IPS DF 4.7 (cell line): ENCODE data around the gene SALL3.
"Not testable (repeated sequence)": the region's sequence is repeated elsewhere in the genome, so short reads cannot be mapped to it uniquely, and the experiment has no call there.

Experiments
- DNase-seq: peaks from one replicate; pipeline ENCODE4 v3.0.0-alpha.2; 2013; ENCODE audit warnings: low spot score; ENCODE audit errors: extremely low read depth

Gene SALL3

DNA sequence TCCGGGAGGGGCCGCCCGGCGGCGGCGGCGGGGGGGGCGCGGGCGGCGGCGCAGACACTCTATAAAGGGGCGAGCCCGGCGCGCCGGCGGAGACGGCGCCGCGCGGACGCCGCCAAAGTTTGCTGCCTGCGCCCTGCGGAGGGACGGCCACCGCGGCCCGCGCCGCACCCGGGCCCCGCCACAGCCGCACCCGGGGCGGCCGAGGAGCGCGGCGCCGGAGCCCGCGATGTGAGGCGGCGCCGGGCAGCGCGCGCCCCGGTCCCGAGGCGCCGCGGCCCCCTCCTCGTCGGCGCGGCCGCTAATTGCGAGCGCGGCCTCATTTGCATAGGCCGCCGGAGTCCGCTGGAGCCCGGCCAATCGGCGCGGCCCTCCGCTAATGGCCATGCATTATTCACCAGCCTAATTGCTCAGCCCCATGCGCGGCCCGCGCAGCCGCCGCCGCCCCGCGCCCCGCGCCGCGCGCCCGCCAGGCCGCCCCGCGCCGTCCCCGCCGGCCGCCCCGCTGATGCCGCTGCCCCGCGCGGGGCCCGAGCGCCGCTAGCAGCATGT lies at the start of gene SALL3:
SALL3 (plus strand) TSS at position 89 of the 549 bp plus-strand sequence; CDS start at position 546, 457 bp downstream.
- DNase-seq = no peak

DNA sequence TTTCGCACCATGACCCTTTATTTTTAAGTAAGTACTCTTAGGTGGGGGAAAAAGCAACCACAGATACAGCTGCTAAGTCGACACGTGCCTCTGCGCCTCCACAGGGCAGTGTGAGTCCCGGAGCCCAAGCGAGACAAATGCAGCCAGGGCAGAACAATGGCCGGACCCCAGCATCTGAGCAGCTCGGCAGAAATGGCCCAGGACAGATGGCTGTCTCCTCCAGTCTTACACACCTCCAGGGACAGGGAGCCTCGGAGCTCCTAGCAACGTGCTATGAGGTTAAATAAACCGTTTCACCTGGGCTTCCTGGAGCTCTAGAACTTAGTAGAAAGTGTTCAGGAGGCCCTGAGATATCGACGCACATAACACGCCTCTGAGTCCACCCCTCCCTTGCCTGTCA lies 47.3 kb upstream of the SALL3 start:
- no peak for DNase-seq

DNA sequence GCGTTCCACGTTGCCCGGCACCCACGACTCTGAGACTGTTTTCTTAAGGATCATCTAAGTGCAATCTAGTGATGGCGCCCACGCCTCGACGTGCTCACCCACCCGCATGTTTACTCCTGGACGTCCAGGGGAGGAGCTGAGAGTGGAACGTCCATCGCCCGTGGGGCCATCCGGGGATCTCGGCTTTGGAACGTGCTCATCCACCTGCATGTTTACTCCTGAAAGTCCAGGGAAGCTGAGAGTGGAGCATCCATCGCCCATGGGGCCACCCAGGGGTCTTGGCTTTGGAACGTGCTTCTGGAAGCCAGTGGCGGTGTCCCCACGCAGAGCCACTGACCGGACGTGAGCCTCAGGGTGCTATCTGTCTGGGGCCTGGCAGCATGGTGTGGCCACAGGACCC lies 45.6 kb upstream of the SALL3 start:
- DNase-seq = no peak

DNA sequence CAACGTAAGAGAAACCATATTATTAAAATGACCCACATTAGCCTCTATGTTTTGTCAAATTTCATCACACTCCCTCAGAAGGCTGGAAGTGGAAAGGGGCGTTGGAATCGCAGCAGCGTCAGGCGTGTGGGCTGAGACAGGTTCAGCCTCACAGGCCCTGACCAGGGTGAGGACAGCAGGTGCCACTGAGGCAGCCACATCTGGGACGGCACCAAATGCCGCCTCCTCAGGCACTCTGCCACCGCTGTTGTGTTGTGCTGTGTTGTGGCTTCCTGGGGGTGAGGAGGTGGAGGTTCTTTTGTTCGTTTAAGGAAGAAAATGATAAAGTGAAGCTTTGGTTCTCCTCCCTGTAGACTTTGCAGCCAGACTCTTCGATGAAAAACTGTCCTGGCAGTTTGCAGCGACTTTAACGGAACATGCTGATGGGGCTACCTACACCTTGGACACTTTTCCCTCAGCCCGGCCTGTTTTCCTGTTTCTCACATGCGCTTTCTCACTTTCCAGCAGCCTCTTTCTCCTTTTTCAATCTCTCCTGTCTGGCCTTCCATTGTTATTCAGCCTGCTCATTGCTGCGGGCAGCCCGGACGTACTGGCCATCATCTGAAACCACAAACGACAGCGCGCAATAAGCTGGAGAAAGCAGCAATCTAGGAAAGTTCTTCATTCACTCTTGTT lies 44.9 kb upstream of the SALL3 start:
- DNase-seq = no peak

DNA sequence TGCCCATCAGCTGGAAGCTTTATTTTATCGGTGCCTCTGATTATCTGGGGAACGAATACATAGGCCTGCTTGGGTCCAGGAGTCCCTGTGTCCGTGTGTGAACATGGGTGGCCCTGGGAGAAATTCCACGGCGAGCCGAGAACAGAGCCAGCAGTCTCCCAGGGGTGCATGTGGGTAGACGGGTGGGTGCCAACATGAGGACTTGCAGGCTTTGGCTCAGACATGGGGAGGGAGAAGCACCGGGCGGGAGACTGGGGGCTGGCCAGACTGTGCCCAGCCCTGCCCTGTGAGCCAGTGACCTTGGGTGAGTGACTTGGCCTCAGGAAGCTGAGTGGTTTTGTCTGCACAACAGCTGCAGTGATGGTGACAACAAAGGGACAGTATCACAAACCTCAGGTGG lies 44.2 kb upstream of the SALL3 start:
- DNase-seq = no peak

DNA sequence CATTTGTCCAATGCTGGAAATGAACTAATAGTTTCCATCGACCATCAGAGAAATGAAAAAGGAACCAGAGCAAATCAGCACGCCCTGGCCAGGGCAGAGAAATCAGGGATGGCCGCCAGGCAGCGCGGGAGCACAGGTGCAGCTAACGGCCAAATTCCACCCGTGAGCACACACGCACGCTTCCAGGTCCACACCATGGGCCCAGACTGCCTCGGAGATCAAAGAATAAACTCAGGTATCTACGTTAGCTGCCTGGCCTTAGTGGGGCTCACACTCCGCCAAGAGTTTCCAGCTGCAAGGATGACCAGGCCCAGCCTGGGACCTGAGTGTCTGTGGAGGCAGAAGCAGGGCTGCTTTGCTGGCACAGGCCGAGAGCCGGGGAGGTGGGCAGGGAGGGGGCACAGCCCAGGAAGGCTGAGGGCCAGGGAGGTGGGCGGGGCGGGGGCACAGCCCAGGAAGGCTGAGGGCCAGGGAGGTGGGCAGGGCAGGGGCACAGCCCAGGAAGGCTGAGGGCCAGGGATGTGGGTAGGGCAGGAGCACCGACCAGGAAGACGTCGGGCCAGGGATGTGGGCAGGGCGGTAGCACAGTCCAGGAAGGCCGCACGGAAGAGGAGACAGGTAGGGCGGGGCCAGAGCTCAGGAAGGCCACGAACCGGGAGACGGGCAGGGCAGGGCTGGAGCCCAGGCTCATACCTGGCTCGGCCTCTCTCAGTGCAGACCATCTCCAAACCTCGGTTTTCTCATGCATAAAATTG lies 43.2 kb upstream of the SALL3 start:
- no peak for DNase-seq

DNA sequence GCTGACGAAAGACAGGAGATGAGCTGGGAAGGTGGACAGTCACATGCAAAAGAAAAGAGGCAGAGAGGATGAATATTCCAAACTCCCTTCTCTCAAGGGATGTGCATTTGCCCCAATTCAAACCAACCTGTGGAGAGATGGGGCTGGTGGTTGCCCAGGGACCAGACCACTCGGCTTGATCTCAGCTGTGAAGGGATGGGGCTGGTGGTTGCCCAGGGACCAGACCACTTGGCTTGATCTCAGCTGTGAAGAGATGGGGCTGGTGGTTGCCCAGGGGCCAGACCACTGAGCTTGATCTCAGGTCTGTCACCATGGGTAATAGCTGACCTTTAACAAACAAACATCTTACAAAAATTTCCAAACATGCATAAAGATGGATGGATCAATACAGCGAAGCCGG lies 42.5 kb upstream of the SALL3 start:
- DNase-seq = no peak

DNA sequence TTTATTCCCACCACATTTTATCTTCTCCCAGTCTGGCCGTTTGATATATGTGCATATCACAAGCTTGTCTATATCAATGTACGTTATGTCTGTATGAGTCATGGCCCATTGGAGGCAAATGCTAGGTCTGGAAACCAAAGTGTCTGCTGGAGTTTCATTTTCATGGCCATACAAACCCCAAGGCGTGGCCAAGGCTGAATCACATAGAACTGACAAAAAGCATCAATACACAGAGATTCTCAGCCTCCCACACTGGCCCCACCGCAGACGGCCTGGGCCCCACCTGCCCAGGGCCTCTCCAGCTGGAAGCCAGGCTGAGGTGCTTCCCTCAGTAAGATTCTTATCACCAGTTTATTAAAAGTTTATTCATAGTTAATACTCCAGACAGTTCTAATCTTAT lies 40.5 kb upstream of the SALL3 start:
- DNase-seq = no peak

DNA sequence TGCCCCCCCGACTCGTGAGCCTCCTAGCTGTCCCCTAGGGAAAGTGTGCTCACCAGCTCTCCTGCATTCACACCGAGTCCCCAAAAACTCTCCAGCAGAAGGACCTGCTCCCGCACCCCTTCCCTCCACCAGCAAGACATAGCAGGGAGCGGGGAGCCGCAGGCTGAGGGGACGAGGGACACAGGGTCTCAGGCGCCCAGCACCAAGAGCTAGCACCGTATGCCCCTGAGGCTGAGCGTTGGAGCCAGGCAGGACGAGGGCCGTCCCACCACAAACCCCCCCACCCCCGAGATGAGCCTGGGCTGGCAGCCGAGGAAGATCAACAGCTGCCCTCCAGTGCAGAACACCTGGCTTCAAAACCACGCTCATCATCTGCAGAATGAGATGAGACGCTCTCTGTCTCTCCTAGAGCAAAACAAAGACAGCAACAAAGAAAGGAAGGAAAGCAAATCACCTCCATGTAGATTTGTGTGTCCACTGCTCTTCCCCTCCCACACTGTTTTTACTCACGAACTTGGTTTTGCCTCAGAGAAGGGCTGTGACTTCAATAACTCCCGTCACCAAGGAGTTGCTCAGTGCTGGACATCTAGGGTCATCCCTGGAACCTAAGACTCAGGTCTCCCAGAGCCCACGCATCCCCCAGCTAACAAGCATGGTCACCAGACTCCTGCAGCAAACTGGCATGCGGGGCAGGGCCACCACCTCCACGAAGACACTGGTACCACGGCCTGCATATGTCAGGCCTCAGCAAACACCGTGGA lies 39.7 kb upstream of the SALL3 start:
- no peak for DNase-seq

DNA sequence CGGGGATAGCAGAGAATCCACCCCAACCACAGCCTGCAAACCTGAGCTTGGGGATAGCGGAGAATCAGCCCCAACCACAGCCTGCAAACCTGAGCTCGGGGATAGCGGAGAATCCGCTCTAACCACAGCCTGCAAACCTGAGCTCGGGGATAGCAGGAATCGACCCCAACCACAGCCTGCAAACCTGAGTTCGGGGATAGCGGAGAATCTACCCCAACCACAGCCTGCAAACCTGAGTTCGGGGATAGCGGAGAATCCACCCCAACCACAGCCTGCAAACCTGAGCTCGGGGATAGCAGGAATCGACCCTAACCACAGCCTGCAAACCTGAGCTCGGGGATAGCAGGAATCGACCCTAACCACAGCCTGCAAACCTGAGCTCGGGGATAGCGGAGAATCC lies 37.4 kb upstream of the SALL3 start:
- DNase-seq = not testable (repeated sequence)

DNA sequence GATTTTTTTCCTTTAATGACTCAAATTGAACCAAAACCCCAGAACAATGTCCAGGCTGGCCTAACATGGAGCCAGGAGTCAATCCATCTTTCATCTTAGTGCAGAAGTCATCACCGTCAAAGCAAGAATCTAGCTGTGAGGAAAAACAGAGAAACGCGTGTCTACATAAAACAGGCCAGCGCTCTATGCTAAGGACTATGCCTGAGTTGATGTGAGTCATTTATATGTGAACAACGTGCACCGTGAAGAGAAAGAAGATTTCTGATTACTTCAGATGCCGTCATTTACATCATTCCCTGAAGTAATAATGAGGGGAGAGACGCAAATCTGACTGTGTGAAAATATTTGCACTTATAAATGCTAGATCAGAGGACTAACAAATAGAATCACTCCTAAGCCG lies 34.0 kb upstream of the SALL3 start:
- DNase-seq = no peak

DNA sequence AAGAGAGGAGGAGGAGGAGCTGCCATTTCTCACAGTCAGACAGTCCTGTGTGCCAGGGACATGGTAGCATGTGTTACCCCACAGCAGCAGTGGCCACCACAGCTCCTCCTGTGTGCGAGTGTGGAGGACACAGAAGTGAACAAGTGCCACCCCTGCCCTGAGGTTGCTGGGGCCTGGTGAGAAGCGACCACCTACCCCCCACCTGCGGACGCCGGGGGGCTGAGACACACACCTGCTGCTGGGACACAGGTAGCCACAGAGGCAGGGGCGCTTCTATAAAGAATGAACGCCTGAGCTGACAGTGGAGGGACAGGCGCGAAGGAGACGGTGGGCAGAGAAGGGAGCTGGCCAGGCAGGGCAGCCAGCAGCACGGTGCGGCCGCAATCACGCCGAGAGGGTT lies 32.3 kb upstream of the SALL3 start:
- DNase-seq = no peak

DNA sequence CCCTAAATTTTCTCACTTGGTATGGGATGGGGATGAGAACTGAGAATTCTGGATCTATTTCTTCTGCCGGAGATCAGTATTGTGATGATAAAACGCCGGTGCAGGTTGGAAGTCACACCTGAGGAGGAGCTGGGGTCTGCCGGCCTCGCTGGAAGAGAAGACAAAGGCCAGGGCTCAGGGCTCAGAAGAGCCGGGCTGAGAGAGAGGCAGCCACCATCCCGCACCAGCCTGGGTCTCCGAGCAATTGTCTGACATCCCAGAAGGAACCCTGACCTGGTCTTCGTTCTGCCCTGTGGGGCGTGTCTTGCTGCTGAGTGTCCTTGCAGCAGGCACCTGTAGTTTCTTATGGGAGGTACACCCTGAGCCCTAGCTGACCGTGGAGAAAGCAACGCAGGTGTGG lies 31.4 kb upstream of the SALL3 start:
- DNase-seq = no peak

DNA sequence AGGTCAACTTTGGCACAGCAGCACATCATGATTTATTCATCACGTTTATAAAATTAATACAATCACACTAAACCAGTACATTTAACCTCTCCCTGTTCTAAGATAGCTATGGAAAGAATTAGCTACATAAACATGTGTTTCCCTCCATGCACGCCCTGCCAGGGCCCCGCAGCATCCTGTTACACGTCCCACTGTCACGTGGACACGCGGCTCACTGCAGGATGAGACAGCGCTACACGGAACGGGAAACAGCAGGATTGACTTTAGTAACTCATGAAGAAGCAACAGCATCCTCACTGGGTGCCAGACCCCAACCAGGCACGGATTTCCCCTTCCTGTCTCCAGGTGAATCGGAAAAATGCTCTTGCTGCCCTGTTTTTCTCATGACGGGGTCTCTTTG lies 30.9 kb upstream of the SALL3 start:
- DNase-seq = no peak

DNA sequence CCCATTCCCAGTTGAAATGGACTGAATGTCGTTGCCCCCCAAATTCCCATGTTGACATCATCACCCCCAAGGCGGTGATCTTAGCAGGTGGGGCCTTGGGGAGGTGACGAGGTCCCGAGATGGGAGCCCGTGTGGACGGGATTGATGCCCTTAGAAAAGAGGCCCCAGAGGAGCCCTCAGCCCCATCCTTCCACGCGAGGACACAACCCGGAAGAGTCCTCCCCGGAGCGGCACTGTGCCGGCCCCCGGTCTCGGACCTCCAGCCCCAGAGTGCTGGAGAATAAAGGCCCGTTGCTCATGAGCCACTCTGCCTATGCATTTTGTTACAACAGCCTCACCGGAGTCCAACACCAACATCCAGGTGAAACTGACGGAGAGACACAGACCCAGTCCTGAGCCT lies 30.4 kb upstream of the SALL3 start:
- DNase-seq = no peak

DNA sequence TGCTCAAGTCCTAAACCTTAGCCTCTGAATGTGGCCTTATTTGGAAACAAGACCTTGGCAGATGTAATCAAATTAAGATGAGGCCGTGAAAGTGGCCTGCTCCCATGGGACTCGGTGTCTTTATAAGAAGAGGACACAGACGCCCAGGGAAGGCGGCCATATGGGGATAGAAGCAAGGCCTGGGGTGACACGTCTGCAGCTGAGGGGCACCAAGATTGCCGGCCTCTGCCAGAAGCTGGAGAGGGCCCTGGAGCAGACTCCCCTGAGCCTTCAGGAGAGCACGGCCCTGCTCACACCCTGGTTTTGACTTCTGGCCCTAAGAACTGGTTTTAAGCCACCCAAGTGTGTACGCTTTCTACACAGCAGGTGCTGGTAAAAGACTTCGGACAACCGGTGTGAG lies 29.2 kb upstream of the SALL3 start:
- no peak for DNase-seq

DNA sequence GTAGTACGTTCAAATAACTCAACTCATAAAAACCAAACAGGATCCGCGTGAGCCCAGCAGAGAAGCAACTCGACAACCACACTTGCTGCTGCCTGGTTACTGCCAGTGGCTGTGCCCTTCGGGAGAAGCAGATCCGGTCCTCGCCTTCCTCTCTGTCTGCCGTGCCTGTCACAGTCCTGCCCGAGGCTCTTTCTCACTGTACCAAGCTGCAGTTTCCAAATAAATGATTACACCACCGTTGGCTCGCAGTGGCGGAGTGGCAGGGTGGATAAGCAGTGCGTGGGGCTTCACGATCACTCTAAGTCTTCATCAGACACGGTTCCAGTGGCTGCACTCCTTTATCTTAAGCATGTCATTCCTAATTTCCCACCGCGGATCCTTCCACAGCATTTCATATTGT lies 26.1 kb upstream of the SALL3 start:
- no peak for DNase-seq

DNA sequence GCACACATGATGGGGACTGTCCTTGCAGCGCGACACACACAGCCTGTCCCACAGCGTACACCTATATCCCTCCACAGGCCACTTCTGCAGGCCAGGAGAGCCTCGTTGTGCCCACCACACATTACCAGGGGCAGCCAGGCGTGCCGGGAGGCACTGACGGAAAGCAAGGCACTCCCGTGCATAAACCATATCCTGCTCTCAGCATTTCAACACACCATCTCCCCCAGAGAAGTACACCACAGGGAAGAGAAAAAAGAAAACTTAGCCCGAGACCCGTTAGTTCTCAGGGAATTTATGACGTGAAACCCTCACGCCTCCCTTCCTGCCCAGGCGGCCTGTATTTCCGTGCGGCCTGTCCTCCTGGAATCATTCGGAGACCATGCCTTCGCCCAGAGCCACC lies 24.6 kb upstream of the SALL3 start:
- DNase-seq = no peak

DNA sequence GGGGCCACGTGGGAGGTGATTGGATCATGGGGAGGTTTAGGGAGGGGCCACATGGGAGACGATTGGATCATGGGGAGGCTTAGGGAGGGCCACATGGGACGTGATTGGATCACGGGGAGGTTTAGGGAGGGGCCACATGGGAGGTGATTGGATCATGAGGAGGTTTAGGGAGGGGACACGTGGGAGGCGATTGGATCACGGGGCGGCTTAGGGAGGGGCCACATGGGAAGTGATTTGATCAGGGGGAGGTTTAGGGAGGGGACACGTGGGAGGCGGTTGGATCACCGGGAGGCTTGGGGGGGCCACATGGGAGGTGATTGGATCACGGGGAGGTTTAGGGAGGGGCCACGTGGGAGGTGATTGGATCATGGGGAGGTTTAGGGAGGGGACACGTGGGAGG lies 22.5 kb upstream of the SALL3 start:
- no peak for DNase-seq

DNA sequence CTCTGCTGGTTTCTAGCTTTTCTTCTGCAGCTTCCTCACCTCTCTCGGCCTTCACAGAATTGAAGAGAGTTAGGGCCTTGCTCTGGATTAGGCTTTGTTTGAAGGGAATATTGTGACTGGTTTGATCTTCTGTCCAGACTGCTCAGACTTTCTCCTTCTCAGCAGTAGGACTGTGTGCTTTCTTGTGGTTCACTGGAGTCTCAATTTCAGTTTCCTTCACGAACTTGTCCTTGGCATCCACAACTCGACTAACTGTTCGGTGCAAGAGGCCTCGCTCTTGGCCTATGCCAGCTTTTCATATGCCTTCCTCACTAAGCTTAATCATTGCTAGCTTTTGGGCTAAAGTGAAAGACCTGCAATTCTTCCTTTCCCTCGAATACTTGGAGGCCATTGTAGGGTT lies 18.9 kb upstream of the SALL3 start:
- DNase-seq = no peak

DNA sequence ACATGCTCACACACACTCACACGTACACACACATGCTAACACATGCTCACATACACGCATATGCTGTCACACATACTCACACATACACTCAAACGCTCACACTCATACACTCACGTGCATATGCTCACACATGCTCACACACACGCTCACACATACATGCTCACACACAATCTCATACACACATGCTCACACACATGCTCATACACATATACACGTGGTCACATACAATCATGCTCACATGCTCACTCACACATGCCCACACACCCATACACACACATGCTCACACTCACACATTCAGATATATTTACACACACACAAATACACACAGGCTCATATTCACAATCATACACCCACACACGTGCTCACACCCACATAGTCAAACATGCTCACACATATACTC lies 17.5 kb upstream of the SALL3 start:
- no peak for DNase-seq

DNA sequence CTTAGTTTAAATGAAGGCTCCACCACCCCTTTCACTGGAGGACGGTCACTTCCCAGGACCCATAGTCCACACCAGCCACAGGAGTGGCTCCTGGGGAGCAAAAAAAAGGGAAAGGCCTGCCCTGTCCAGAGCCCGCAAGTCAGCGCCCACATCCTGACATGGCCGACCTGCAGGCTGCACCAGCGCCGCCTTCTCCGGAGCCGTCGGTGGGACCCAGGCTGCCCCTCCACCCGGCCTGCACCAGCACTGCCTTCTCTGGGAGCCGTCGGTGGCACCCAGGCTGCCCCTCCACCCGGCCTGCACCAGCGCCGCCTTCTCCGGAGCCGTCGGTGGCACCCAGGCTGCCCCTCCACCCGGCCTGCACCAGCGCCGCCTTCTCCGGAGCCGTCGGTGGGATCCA lies 14.9 kb upstream of the SALL3 start:
- not testable (repeated sequence) for DNase-seq
